ENCODE results near the gene ELANE.

- TF ChIP-seq CTCF (IDR thresholded peaks at IDR 0.05; ENCODE audit: low read length) (no peak), EZH2 (IDR thresholded peaks at IDR 0.05; ENCODE audit: borderline replicate concordance, low read length) (no peak)
Observed at GRCh38 chr19:896999-897398, 44.9 kb downstream of the ELANE start.
